ENCODE data around the gene ZFAND3. TPM values are rescaled to one million over a fixed set of nuclear protein-coding genes. Genes with fewer than 3 reads are reported as not detected.

ZFAND3 gene
- total and polyA plus RNA-seq, 8 donors, result 65.9 to 125 (median 118) TPM

DNA sequence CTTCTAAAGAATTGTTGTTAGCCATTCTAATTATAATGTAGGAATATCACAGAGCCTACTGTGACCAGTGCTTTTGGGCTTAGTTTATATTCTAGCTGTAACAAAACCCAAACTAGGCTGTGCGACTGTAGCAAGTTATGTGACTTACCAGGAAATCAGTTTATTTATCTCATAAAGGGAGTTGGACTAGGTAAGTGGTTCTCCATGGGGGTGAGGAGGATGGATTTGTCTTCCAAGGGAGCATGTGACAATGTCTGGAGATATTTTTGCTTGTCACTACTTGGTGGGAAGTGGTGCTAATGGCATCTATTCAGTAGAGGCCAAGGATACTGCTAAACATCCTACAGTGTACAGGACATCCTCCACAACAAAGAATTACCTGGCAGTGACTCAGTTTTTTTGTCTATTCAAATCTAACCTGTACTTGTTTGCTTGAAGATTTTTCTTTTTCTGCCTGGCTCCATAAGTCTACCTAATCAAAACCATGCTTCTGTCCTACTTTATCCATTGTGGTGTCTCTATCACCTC, 32.5 kb downstream of the ZFAND3 start:
- Histone ChIP-seq H3K36me3 (no peaks in the 10 kb centered on the region), H3K4me1 (peaks cover 0 to 40% of the 10 kb centered on the region in 2 donors), H3K27me3 (no peaks in the 10 kb centered on the region), H3K9me3 (no peaks in the 10 kb centered on the region), H3K27ac (no peak overlapping the region), H3K4me3 (no peak overlapping the region)
- TF ChIP-seq CTCF (IDR thresholded peaks at IDR 0.05), result no peak
- intact Hi-C loops (cut with DNase I), result no loop called here
- no peak for ATAC-seq
- DNase-seq, result no peak

- intact Hi-C loops (cut with DNase I), result no loop called here
- no peak overlapping the region for H3K27ac ChIP-seq
- H3K27me3 ChIP-seq, result no peaks in the 10 kb centered on the region
- no peaks in the 10 kb centered on the region for H3K36me3 ChIP-seq
- no peak overlapping the region for H3K4me3 ChIP-seq
- peaks cover 0 to 51% of the 10 kb centered on the region in 2 donors for H3K4me1 ChIP-seq
- no peaks in the 10 kb centered on the region for H3K9me3 ChIP-seq
- TF ChIP-seq CTCF (IDR thresholded peaks at IDR 0.05), result no peak
- ATAC-seq (no peak), DNase-seq (no peak)
Observed at GRCh38 chr6:37856285-37856684, 36.8 kb downstream of the ZFAND3 start.

DNA sequence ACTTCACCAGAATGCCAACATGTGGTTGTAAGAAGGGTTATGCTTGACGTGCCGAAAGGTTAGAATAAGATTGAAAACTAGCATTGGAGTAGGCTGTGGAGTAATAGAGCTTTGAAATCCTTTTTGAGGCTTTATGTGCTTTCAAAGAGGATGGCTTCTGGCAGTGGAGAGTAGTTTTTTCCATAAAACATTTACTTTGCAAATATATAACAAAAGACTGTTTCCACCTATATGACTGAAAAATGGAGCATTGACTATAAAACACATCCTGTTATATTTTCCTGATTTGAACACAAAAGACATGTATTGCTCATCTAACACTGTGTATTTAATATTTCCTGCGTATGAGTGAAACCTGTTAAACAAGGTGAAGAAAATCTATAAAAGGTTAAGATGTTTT, 38.8 kb downstream of the ZFAND3 start:
- no peaks in the 10 kb centered on the region for H3K36me3 ChIP-seq
- no peak for ATAC-seq
- no peak for DNase-seq
- no peak overlapping the region for H3K27ac ChIP-seq
- no peaks in the 10 kb centered on the region for H3K9me3 ChIP-seq
- TF ChIP-seq CTCF (IDR thresholded peaks at IDR 0.05), result no peak
- no peaks in the 10 kb centered on the region for H3K27me3 ChIP-seq
- peaks cover 0 to 48% of the 10 kb centered on the region in 2 donors for H3K4me1 ChIP-seq
- no peak overlapping the region for H3K4me3 ChIP-seq
- intact Hi-C loops (cut with DNase I), result no loop called here

DNA sequence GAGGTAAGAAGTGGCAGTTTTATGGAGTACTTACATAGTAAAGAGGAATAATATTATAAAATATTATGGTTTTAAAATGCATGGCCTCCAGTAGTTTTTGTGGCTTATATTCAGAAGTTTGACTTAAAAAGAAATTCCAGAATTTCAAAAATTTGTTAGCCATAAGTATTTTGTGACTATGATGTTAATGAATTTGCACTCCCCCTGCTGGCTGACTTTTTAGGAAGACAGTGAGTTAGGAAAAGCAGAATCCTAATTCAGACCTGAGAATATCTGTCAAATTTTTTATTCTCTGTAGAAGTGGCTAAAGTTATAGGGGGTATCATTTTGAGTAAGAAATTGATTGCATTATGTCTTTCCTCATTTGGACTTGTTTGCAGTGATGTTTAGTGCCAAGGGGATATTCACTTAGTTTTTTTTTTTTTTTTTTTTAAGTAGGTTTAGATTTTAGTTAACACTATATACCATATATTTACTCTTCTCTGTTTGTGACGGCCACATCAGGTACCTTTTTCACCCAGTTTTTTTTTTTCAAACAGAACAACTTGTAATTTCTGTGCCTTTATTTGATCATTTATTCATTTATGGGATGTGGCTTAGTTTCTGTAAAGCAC, 40.8 kb downstream of the ZFAND3 start:
- H3K4me1 ChIP-seq, result peaks cover 0 to 60% of the 10 kb centered on the region in 2 donors
- H3K36me3 ChIP-seq, result no peaks in the 10 kb centered on the region
- intact Hi-C loops (cut with DNase I), result no loop called here
- no peak overlapping the region for H3K27ac ChIP-seq
- no peaks in the 10 kb centered on the region for H3K9me3 ChIP-seq
- TF ChIP-seq CTCF (IDR thresholded peaks at IDR 0.05), result peak; percentile 38 to 53
- H3K4me3 ChIP-seq, result no peak overlapping the region
- ATAC-seq, result peak; percentile 58
- H3K27me3 ChIP-seq, result no peaks in the 10 kb centered on the region
- DNase-seq, result no peak

DNA sequence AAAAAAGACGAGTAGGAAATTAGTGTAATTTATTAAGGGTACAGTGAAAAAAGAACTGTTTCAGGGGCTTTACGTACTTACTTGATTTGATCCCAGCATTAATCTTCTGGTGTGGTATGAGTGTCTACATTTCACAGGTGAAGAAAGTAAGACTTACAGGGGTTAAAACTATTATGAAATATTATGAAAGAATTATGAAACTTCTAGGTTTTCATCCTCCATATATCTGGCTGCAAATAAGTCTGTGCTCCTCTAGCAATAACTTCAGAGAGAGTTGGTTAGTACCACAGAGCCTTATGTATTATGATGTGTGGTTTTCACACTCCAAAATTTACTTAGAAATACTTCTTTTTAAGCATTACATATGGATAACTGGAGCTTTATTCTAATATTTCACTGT, 41.9 kb downstream of the ZFAND3 start:
- TF ChIP-seq CTCF (IDR thresholded peaks at IDR 0.05), result no peak
- DNase-seq, result no peak
- Histone ChIP-seq H3K27ac (no peak overlapping the region), H3K27me3 (no peaks in the 10 kb centered on the region), H3K4me1 (peaks cover 0 to 62% of the 10 kb centered on the region in 2 donors), H3K4me3 (no peak overlapping the region), H3K9me3 (no peaks in the 10 kb centered on the region), H3K36me3 (no peaks in the 10 kb centered on the region)
- ATAC-seq, result no peak
- intact Hi-C loops (cut with DNase I), result no loop called here
